CD14-positive monocyte (primary cell): ENCODE measurements around the gene AHCYL1. TPM values are rescaled to one million over a fixed set of nuclear protein-coding genes. Genes with fewer than 3 reads are reported as not detected.

Experiments used
- DNase-seq, 3 donors: peaks; one replicate each; pipeline ENCODE4 v3.0.0-alpha.2; 2011 to 2022
- H2AFZ ChIP-seq: 2 replicates; pipeline ENCODE4 v1.6.0; 2012; ENCODE audit warnings: mild to moderate bottlenecking, low read depth, low read length, inconsistent platforms; ENCODE audit not compliant: insufficient read depth, poor library complexity, severe bottlenecking
- H3K27ac ChIP-seq, 2 donors: 1 replicate in 1 of 2; 2 replicates in 1 of 2; pipeline ENCODE4 v1.5.1; 2012 to 2013; ENCODE audit warnings: low read length in 2 of 2, control low read depth in 1 of 2, inconsistent platforms in 1 of 2, low read depth in 1 of 2, mild to moderate bottlenecking in 1 of 2
- H3K27me3 ChIP-seq, 2 donors: one replicate each; pipeline versions ENCODE4 v1.6.0 to v1.6.1; 2011 to 2013; ENCODE audit warnings: low read length in 2 of 2; ENCODE audit not compliant: control insufficient read depth in 2 of 2, insufficient read depth in 2 of 2
- H3K36me3 ChIP-seq, 2 donors: replicated peaks in 1 of 2; 1 replicate in 1 of 2; 2 replicates in 1 of 2; pipeline versions ENCODE4 v1.5.1 to v1.6.1; 2012 to 2013; ENCODE audit warnings: low read length in 2 of 2, control low read depth in 1 of 2, inconsistent platforms in 1 of 2, mild to moderate bottlenecking in 1 of 2; ENCODE audit not compliant: insufficient read depth in 2 of 2, control insufficient read depth in 1 of 2
- H3K4me1 ChIP-seq, 2 donors: 1 replicate in 1 of 2; 2 replicates in 1 of 2; pipeline versions ENCODE4 v1.5.1 to v1.6.1; 2012 to 2013; ENCODE audit warnings: low read length in 2 of 2, control low read depth in 1 of 2, inconsistent platforms in 1 of 2, mild to moderate bottlenecking in 1 of 2, moderate library complexity in 1 of 2; ENCODE audit not compliant: insufficient read depth in 2 of 2, control insufficient read depth in 1 of 2
- H3K4me2 ChIP-seq: replicated peaks from 2 replicates; pipeline ENCODE3; 2012; ENCODE audit warnings: low read length, moderate library complexity, mild to moderate bottlenecking; ENCODE audit not compliant: poor library complexity, severe bottlenecking; ENCODE audit errors: extremely low read depth
- H3K4me3 ChIP-seq, 3 experiments: fragments of 200-600 bp in 1 of 3; sonication (generic) in 1 of 3; replicated peaks in 1 of 3; 1 replicate in 2 of 3; 2 replicates in 1 of 3; pipeline ENCODE4 v1.5.1; 2011 to 2013; ENCODE audit warnings: low read length in 3 of 3, mild to moderate bottlenecking in 3 of 3, control low read depth in 2 of 3, low read depth in 2 of 3, inconsistent platforms in 1 of 3, moderate library complexity in 1 of 3
- H3K79me2 ChIP-seq: 2 replicates; pipeline ENCODE4 v1.6.0; 2012; ENCODE audit warnings: mild to moderate bottlenecking, control low read depth, inconsistent platforms, low read length, moderate library complexity; ENCODE audit not compliant: insufficient read depth
- H3K9ac ChIP-seq: 2 replicates; pipeline ENCODE4 v1.6.0; 2017; ENCODE audit warnings: low read length, mild to moderate bottlenecking; ENCODE audit not compliant: insufficient read depth, poor library complexity, severe bottlenecking
- H3K9me3 ChIP-seq, 2 donors: replicated peaks in 1 of 2; 1 replicate in 1 of 2; 2 replicates in 1 of 2; pipeline versions ENCODE4 v1.5.1 to v1.6.1; 2012 to 2013; ENCODE audit warnings: low read length in 2 of 2, control low read depth in 1 of 2; ENCODE audit not compliant: control insufficient read depth in 1 of 2, insufficient read depth in 1 of 2
- H4K20me1 ChIP-seq: 2 replicates; pipeline ENCODE4 v1.6.0; 2012; ENCODE audit warnings: mild to moderate bottlenecking, low read length, control low read depth, moderate library complexity; ENCODE audit not compliant: insufficient read depth
- H3K27ac Mint-ChIP-seq, 7 donors: one replicate each; pipeline ENCODE4 v1.8.0; 2020; ENCODE audit warnings: mild to moderate bottlenecking in 7 of 7, mixed read lengths in 7 of 7, moderate library complexity in 6 of 7, inconsistent platforms in 2 of 7
- H3K27me3 Mint-ChIP-seq, 3 donors: one replicate each; pipeline ENCODE4 v1.8.0; 2021 to 2022; ENCODE audit warnings: low read depth in 3 of 3, mild to moderate bottlenecking in 3 of 3, mixed read lengths in 3 of 3, moderate library complexity in 3 of 3, inconsistent platforms in 1 of 3
- H3K36me3 Mint-ChIP-seq, 2 donors: one replicate each; pipeline ENCODE4 v1.8.0; 2020; ENCODE audit warnings: mixed read lengths in 2 of 2, inconsistent platforms in 1 of 2, mild to moderate bottlenecking in 1 of 2
- H3K4me1 Mint-ChIP-seq: one replicate; pipeline ENCODE4 v1.8.0; 2020; ENCODE audit warnings: mild to moderate bottlenecking, mixed read lengths
- H3K4me3 Mint-ChIP-seq, 2 donors: one replicate each; pipeline ENCODE4 v1.8.0; 2020; ENCODE audit warnings: mild to moderate bottlenecking in 2 of 2, mixed read lengths in 2 of 2, moderate library complexity in 1 of 2
- H3K9me3 Mint-ChIP-seq, 7 donors: one replicate each; pipeline ENCODE4 v1.8.0; 2020 to 2022; ENCODE audit warnings: mixed read lengths in 7 of 7, mild to moderate bottlenecking in 6 of 7, moderate library complexity in 6 of 7, inconsistent platforms in 2 of 7
- WGBS: methylation state at CpG from one replicate; pipeline ENCODE4 v1.1.5; 2013; ENCODE audit warnings: missing lambda C conversion rate; ENCODE audit not compliant: insufficient coverage; 5-methylcytosine and 5-hydroxymethylcytosine counted together
- intact Hi-C, 2 donors: fragments of 100-400 bp; cut with micrococcal nuclease; formaldehyde crosslinking; loops; one replicate each; pipeline versions ENCODE4 v1.15.0 to v1.15.1; 2023
- polyA plus RNA-seq, 3 donors: library from polyadenylated mRNA; depleted of rRNA in 1 of 3; unstranded in 2 of 3; stranded (reverse) in 1 of 3; fragments of 300-500 nt in 2 of 3; fragments of >200 nt in 1 of 3; fragmentation: Illumina TruSeq in 2 of 3; gene quantifications; 1 replicate in 2 of 3; 2 replicates in 1 of 3; pipeline ENCODE4 v1.2.3, GENCODE V29; 2012 to 2021
- TF ChIP-seq, protein P1 (sequence below): fragments of 200-600 bp; IDR thresholded peaks from one replicate; pipeline ENCODE4 v1.8.0; 2022; ENCODE audit warnings: antibody characterized with exemption, mild to moderate bottlenecking

AHCYL1 gene
- polyA plus RNA-seq, 3 donors = 39.1 to 63.9 (median 48.8) TPM

DNA sequence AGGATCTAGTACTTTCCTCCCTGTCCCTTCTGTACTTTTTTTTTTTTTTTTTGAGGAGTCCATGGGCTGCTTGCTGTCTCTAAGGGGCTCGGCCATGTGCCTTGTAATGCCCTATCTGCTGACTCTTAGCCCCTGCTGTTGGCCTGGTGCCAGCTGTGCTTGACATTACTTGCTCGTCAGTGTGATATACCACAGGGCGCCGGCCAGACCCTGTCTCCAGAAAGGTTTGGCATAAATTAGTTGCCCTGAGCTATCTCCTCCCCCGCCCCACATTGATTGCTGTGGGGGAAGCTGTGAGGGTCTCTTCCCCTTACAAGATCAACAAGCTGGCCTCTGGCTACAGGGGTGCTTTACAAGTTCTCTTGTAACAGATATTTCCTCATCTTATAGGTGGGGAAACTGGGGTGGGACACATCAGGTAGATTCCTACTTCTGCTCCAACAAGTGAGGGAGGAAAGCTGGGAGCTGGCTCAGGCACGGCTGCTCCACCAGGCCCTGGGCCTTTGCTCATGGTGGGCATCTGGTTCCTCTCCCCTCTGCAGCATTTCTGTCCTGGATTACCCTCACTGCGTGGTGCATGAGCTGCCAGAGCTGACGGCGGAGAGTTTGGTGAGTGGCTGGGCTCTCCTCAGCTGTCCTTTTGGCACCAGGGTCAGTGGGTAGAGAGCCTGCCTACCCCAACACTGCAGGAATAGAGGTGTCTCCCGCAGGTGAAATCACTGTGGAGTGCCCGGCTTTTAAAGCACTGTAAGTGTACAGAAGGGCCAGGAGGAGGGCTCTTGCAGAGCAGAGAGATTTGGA, 65.4 kb downstream of the AHCYL1 start:
- WGBS = 97% methylated on average over 4 of the region's 11 CpGs
- H3K9me3 Mint-ChIP-seq = no peaks in the 10 kb centered on the region
- TF ChIP-seq, protein P1, sequence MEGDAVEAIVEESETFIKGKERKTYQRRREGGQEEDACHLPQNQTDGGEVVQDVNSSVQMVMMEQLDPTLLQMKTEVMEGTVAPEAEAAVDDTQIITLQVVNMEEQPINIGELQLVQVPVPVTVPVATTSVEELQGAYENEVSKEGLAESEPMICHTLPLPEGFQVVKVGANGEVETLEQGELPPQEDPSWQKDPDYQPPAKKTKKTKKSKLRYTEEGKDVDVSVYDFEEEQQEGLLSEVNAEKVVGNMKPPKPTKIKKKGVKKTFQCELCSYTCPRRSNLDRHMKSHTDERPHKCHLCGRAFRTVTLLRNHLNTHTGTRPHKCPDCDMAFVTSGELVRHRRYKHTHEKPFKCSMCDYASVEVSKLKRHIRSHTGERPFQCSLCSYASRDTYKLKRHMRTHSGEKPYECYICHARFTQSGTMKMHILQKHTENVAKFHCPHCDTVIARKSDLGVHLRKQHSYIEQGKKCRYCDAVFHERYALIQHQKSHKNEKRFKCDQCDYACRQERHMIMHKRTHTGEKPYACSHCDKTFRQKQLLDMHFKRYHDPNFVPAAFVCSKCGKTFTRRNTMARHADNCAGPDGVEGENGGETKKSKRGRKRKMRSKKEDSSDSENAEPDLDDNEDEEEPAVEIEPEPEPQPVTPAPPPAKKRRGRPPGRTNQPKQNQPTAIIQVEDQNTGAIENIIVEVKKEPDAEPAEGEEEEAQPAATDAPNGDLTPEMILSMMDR = no peak
- H3K27me3 ChIP-seq = no peaks in the 10 kb centered on the region
- no peak for DNase-seq
- H3K4me1 Mint-ChIP-seq = no peaks in the 10 kb centered on the region
- H3K36me3 Mint-ChIP-seq = peaks cover 96 to 100% of the 10 kb centered on the region in 2 donors
- H3K27ac Mint-ChIP-seq = no peak overlapping the region
- no peaks in the 10 kb centered on the region for H3K27me3 Mint-ChIP-seq
- H3K79me2 ChIP-seq = no peaks in the 10 kb centered on the region
- no peak overlapping the region for H3K9ac ChIP-seq
- no peak overlapping the region for H2AFZ ChIP-seq
- no peaks in the 10 kb centered on the region for H3K4me1 ChIP-seq
- no peak overlapping the region for H3K27ac ChIP-seq
- no peak overlapping the region for H3K4me2 ChIP-seq
- H3K4me3 ChIP-seq = no peak overlapping the region
- peaks cover 15% of the 10 kb centered on the region for H4K20me1 ChIP-seq
- H3K4me3 Mint-ChIP-seq = no peak overlapping the region
- no peaks in the 10 kb centered on the region for H3K9me3 ChIP-seq
- intact Hi-C loops = no loop called here
- peaks cover 99 to 100% of the 10 kb centered on the region in 2 donors for H3K36me3 ChIP-seq

DNA sequence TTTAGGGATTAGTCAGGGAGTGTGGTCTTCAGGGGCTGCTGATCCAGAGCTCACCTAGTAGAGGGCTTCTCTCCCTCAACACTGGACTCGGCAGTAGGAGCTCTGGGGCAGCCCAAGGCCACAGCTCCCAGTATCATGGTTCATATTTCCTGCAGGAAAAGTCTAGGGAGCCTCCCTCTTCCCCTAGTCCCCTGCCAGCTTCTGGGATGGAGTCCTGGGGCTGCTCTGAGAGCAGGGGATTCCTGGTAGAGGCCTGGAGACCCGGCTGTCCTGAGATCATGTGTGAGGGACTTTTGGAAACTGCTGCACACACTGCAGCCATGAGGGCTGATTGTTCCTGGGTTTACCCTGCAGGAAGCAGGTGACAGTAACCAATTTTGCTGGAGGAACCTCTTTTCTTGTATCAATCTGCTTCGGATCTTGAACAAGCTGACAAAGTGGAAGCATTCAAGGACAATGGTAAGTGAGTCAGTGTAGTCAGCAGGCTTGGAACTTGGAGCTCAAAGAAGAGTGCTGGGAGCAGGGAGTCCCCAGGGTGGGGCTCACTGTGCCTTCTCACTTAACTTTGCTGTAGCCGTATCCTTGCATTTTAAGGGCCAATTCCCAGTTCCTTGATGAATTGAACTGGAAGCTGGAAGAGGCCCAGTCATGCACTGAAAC, 66.2 kb downstream of the AHCYL1 start:
- Histone ChIP-seq H3K4me1 (no peaks in the 10 kb centered on the region), H3K36me3 (peaks cover 99 to 100% of the 10 kb centered on the region in 2 donors), H2AFZ (no peak overlapping the region), H3K27me3 (no peaks in the 10 kb centered on the region), H3K9ac (no peak overlapping the region), H3K79me2 (no peaks in the 10 kb centered on the region), H3K27ac (no peak overlapping the region), H3K9me3 (no peaks in the 10 kb centered on the region), H4K20me1 (peaks cover 18% of the 10 kb centered on the region), H3K4me3 (no peak overlapping the region), H3K4me2 (no peak overlapping the region)
- Mint-ChIP-seq H3K9me3 (no peaks in the 10 kb centered on the region), H3K4me1 (no peaks in the 10 kb centered on the region), H3K27me3 (no peaks in the 10 kb centered on the region), H3K27ac (no peak overlapping the region), H3K4me3 (no peak overlapping the region), H3K36me3 (peaks cover 97 to 100% of the 10 kb centered on the region in 2 donors)
- DNase-seq = no peak
- intact Hi-C loops = no loop called here
- TF ChIP-seq, protein P1 = no peak
- WGBS = 97% methylated on average over 3 of the region's 4 CpGs
